HepG2 (cell line): ENCODE data around the gene MFSD11. TPM values are rescaled to one million over a fixed set of nuclear protein-coding genes. Genes with fewer than 3 reads are reported as not detected.
A peak's percentile ranks its signal among the peaks of the same experiment; 100 is the strongest.

Source experiments
- CBX5 ChIP-seq: sonication (generic); formaldehyde crosslinking; IDR thresholded peaks from 2 replicates; pipeline ENCODE4 v1.4.0; 2020; ENCODE audit warnings: missing genetic modification reagents, borderline replicate concordance
- FOXK2 ChIP-seq: fragments of 450-650 bp; IDR thresholded peaks from 2 replicates; pipeline ENCODE4 v1.6.1; 2016
- HMG20A ChIP-seq: IDR thresholded peaks from 2 replicates; pipeline ENCODE4 v1.6.1; 2016; ENCODE audit warnings: borderline replicate concordance
- KDM2A ChIP-seq: sonication (generic); formaldehyde crosslinking; IDR thresholded peaks from 2 replicates; pipeline ENCODE4 v1.4.0; 2020; ENCODE audit warnings: low read depth, missing genetic modification reagents, borderline replicate concordance
- MAZ ChIP-seq, 2 experiments: sonication (generic) in 1 of 2; formaldehyde crosslinking in 1 of 2; IDR thresholded peaks; 2 replicates each; pipeline versions ENCODE4 v1.5.0 to v1.6.1; 2012 to 2020; ENCODE audit warnings: low read depth in 2 of 2, mild to moderate bottlenecking in 2 of 2, borderline replicate concordance in 1 of 2, improper control_type of control experiment in 1 of 2, low read length in 1 of 2, missing genetic modification reagents in 1 of 2, moderate library complexity in 1 of 2
- PATZ1 ChIP-seq: sonication (generic); formaldehyde crosslinking; IDR thresholded peaks from 2 replicates; pipeline ENCODE4 v1.4.0; 2020; ENCODE audit warnings: missing genetic modification reagents
- PAWR ChIP-seq: sonication (generic); formaldehyde crosslinking; IDR thresholded peaks from 2 replicates; pipeline ENCODE4 v1.4.0; 2020; ENCODE audit warnings: missing genetic modification reagents, mild to moderate bottlenecking, borderline replicate concordance
- RAD21 ChIP-seq: fragments of 450-650 bp; formaldehyde crosslinking; IDR thresholded peaks from 2 replicates; pipeline ENCODE4 v1.5.0; 2020; ENCODE audit warnings: mild to moderate bottlenecking
- SIX1 ChIP-seq: sonication (generic); formaldehyde crosslinking; IDR thresholded peaks from 2 replicates; pipeline ENCODE4 v1.4.0; 2020; ENCODE audit warnings: missing genetic modification reagents, borderline replicate concordance
- SKI ChIP-seq: fragments of 450-650 bp; IDR thresholded peaks from one replicate; pipeline ENCODE4 v1.6.1; 2018; ENCODE audit warnings: mild to moderate bottlenecking; ENCODE audit not compliant: partially characterized antibody
- TBP ChIP-seq: sonication (generic); formaldehyde crosslinking; IDR thresholded peaks from 2 replicates; pipeline ENCODE4 v1.5.0; 2020; ENCODE audit warnings: missing genetic modification reagents
- TRIM22 ChIP-seq: fragments of 450-650 bp; IDR thresholded peaks from 2 replicates; pipeline ENCODE4 v1.6.1; 2017
- ZFP1 ChIP-seq: IDR thresholded peaks from 2 replicates; pipeline ENCODE4 v1.6.1; 2016
- ZNF207 ChIP-seq: fragments of 450-650 bp; IDR thresholded peaks from 2 replicates; pipeline ENCODE4 v1.6.1; 2016; ENCODE audit warnings: antibody characterized with exemption, borderline replicate concordance
- ZNF280B ChIP-seq: sonication (generic); formaldehyde crosslinking; IDR thresholded peaks from 2 replicates; pipeline ENCODE4 v1.5.0; 2020; ENCODE audit warnings: missing genetic modification reagents, mild to moderate bottlenecking, borderline replicate concordance
- ZNF550 ChIP-seq: sonication (generic); formaldehyde crosslinking; IDR thresholded peaks from 2 replicates; pipeline ENCODE4 v1.4.0; 2020; ENCODE audit warnings: mild to moderate bottlenecking, missing genetic modification reagents, borderline replicate concordance
- ZNF687 ChIP-seq: sonication (generic); formaldehyde crosslinking; IDR thresholded peaks from 2 replicates; pipeline ENCODE4 v1.5.1; 2020; ENCODE audit warnings: mild to moderate bottlenecking, missing genetic modification reagents, moderate library complexity
- ZNF704 ChIP-seq: sonication (generic); formaldehyde crosslinking; IDR thresholded peaks from 2 replicates; pipeline ENCODE4 v1.8.1; 2023; ENCODE audit warnings: mild to moderate bottlenecking, inconsistent platforms, moderate library complexity, missing genetic modification reagents, borderline replicate concordance
- polyA plus RNA-seq, 8 experiments: library from polyadenylated mRNA; depleted of rRNA in 3 of 8; stranded (reverse) in 7 of 8; unstranded in 1 of 8; fragments of >200 nt; fragmentation: Illumina TruSeq in 4 of 8; extraction: Trizol in 4 of 8; gene quantifications; 2 replicates each; pipeline versions ENCODE4 v1.2.1 to v1.2.3, GENCODE V29; 2011 to 2016; ENCODE audit warnings: low read depth in 4 of 8, missing spikeins in 1 of 8, mixed read lengths in 1 of 8; ENCODE audit not compliant: insufficient read depth in 1 of 8
- total RNA-seq, 5 experiments: library from RNA; depleted of rRNA; stranded (reverse); fragments of >200 nt; fragmentation: Illumina TruSeq; extraction: Trizol; gene quantifications; 2 replicates each; pipeline ENCODE4 v1.2.3, GENCODE V29; 2016; ENCODE audit warnings: low read depth in 1 of 5

MFSD11 gene
- total and polyA plus RNA-seq, 2 of the 13 experiments (the other 11 are each of a cell fraction or from before 2014, with no cell fraction given), result 26.1 to 36.3 TPM

GRCh38 chr17:76696763-76697701 lies 40.9 kb upstream of the MFSD11 start (continued):
- peak; percentile 98 for TF ChIP-seq ZNF687 (CRISPR knock-in tag)
- TF ChIP-seq PATZ1, result no peak
- no peak for TF ChIP-seq MAZ (IDR thresholded peaks at IDR 0.05; ENCODE audit: borderline replicate concordance, low read depth, low read length)
- TF ChIP-seq MAZ (CRISPR knock-in tag; IDR thresholded peaks at IDR 0.05; ENCODE audit: low read depth), result peak; percentile 41; the same call in 1 of the 2 replicates
- TF ChIP-seq CBX5 (CRISPR knock-in tag), result no peak
- TF ChIP-seq SKI, result no peak
- no peak for TF ChIP-seq FOXK2
- TF ChIP-seq TRIM22, result no peak
- TF ChIP-seq ZNF207, result no peak
- TF ChIP-seq KDM2A, result no peak; the same call in 1 of the 2 replicates
- no peak for TF ChIP-seq ZFP1 (CRISPR knock-in tag)
- no peak for TF ChIP-seq ZNF704 (CRISPR knock-in tag)
- no peak for TF ChIP-seq PAWR
- no peak for TF ChIP-seq ZNF550 (CRISPR knock-in tag)
- peak; percentile 46; the same call in 1 of the 2 replicates for TF ChIP-seq HMG20A (CRISPR knock-in tag)
- TF ChIP-seq ZNF280B (CRISPR knock-in tag), result no peak
- no peak for TF ChIP-seq RAD21 (CRISPR knock-in tag)
- peak; percentile 22; the same call in 1 of the 2 replicates for TF ChIP-seq SIX1 (CRISPR knock-in tag)
- TF ChIP-seq TBP (CRISPR knock-in tag), result no peak
